GM21515 (cell line): ENCODE results near the gene LDB3.

ENCODE experiments used
- ATAC-seq: cut with Tn5 transposase; IDR thresholded peaks from one replicate; pipeline ENCODE4 v1.9.1; 2021; ENCODE audit not compliant: unreplicated experiment

LDB3 gene

DNA sequence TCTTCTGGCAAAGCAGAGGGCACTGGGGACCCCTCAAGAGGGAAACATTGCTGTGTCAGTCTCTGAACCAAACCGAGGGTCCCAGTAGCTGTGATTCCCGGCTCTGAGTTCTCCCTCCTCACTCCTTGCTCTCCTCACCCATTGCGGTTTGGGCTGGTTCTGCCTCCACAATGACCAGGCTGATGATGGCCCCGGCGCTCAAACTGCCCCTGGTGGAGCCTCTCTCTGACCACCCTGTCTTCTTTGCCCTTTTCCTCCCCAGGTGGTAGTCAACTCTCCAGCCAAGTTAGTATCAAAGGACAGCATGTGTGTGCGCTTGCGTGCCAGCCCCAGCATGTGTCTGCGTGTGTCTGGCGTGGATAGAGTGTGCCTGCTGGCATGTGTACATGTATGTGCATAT lies 17.1 kb downstream of the LDB3 start:
- ATAC-seq: no peak

DNA sequence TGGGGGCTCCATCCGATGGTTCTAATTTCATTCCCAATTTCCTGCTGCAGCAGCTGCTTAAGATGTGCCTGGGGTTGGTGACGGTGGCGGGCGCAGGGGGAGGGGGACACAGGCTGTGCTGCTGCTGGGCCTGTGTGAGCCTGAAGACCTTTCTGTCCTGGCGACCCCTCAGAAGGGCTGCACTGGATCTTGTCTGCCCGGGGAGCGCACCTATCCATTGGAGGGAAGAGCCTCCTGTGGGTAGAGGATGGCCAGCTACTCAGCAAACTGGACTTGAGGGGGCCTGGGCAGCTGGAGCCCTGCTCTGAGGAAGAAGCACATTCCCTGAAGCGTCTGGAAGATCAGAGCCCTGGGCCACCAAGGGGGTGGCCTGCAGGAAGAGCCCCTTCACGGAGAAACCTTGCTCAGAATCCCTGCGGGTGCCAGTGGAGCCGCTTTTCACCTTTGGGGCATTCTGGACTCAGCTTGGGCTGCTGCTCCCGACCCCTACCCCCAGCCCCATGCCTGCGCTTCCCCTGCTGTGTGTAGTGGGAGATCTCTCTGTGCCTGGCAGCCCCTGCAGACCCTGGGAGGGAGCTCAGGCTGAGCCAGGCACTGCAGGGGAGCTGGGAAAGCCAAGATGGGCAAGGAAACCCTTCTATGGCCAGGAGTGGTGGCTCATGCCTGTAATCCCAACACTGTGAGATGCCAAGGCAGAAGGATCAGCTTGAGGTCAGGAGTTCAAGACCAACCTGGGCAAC lies 17.8 kb downstream of the LDB3 start:
- no peak for ATAC-seq

DNA sequence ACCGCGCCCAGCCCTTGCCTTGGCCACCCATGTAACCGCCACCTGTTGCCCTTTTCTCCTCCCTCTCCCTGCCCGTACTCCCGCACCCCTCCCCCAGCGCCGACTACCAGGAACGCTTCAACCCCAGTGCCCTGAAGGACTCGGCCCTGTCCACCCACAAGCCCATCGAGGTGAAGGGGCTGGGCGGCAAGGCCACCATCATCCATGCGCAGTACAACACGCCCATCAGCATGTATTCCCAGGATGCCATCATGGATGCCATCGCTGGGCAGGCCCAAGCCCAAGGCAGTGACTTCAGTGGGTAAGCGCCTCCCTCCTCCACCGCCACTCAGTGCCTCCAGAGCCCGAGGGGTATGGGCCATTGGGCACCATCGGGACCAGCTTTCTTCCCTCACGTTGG lies 18.7 kb downstream of the LDB3 start:
- ATAC-seq: no peak

DNA sequence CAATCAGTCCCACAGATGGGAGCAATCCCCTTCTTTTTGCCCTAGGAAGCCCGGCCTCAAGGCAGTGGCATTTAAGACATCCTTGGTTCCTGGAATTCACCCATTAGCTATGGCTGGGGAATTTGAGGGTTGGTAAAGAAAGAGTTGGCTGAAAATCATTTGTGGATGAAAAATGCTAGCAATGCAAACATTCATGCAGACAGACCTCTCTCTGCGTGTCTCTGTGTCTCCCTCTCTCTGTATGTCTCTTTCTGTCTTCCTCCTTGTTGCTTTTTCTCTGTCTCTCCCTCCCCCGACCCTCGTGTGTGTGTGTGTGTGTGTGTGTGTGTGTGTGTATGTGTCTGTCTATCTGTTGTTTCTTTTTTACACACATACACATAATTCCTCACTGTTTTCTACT lies 19.4 kb downstream of the LDB3 start:
- ATAC-seq: no peak

DNA sequence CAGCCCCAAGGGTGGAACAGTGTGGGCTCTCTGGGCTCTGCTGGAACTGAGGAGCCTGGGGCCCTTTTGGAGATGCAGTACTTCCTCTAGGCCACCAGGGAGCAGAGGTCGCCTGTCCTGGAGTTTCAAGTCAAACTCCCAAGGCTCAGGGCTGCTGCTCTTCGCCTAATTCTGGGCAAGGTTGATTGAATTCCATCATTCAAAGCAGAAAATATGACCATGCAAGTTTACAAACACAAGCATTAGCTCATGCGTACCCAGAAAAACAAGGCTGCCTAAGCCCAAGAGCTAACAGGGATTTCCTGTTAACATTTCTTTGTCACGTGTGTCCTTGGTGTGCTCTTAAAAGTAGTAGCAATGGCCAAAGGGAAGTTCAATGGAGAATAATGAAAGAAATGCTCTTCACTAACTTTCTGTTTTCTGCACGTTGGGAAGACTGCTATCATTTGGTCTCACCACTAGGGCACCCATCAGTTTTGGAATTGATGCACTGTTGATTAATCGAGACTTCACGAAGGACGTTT lies 20.1 kb downstream of the LDB3 start:
- peak; percentile 81 for ATAC-seq

DNA sequence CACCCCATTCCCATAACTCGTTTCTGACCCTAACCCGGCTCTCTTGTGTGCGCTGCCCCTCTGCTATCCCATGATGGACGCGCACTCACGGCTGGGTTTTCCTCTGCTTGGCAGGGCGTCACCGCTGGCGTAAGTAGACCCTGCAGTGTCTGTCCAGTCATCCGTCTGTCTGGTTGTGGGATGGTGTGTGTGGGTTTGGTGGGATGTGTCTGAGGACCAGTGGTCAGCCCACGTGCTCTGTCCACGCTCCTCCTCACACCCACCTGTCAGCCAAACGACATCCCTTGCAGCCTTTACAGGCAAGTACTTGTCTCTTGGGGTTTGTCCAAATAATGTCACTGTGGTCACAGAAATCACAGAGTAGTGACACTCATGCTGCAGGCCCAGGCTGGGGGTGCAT lies 20.8 kb downstream of the LDB3 start:
- ATAC-seq: no peak

DNA sequence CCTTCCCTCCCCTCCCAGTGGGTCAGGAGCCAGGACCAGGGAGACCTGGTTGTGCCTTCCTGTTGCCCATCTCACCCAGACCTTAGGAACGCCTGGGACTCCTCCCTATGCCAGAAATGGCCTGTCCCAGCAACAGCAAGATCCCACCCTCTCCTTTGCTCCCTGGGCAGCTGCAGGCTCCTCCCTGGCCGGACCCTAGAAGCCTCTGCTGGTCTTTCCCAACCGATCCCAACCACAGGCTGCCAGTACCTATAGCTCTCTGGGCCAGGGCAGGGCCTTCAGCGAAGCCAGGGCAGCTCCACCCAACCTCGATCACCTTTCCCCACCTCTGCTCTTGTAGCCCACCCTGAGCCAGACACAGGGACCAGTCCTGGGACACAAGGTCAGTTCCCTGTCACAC lies 21.9 kb downstream of the LDB3 start:
- no peak for ATAC-seq

DNA sequence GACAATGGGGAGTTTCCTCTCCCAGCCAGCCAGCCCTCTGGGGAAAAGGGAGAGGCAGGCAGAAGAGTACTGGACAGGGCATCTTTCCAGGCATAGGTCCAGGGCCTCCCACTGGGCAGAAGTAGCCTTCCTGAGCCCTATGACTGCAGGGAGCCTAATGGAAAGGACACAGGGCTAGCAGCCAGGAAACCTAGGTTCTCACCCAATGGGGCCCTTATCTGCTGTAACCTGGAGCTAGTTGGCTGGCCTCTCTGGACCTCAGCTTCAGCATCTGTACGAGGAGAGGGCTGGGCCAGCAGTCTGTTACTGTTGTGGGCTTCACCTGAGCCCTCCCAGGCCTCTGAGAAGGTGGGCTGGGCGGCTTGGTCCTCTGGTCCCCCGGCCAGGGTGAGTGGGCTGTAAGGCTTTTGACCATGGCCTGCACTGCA lies 22.4 kb downstream of the LDB3 start:
- no peak for ATAC-seq

DNA sequence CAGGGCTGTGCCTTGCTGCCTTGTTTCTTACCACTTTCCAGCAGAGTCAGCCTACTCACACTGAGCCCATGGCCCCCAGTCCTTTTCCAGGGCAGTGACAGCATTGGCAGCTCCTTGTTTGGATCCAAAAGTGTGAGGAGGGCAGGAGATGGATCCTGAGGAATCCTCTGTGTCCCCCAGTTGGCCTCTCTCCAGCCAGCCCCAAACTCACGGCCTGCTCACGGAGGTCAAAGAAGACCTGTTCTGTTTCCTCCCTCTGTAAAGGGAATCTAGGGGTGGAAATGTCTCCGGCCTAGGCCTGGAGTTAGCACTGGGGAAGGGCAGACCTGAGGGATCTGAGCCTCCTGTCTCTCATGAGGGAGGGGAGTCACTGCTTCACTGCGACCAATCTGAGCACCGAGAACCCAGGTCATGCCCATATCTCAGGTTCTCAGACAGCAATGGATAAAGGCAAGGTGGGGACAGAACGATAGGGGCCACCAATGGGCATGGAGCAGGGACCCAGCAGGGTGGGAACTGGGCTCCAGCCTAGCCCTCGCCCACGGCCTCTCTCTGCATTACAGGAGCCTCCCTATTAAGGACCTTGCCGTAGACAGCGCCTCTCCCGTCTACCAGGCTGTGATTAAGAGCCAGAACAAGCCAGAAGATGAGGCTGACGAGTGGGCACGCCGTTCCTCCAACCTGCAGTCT lies 23.2 kb downstream of the LDB3 start:
- ATAC-seq: no peak

DNA sequence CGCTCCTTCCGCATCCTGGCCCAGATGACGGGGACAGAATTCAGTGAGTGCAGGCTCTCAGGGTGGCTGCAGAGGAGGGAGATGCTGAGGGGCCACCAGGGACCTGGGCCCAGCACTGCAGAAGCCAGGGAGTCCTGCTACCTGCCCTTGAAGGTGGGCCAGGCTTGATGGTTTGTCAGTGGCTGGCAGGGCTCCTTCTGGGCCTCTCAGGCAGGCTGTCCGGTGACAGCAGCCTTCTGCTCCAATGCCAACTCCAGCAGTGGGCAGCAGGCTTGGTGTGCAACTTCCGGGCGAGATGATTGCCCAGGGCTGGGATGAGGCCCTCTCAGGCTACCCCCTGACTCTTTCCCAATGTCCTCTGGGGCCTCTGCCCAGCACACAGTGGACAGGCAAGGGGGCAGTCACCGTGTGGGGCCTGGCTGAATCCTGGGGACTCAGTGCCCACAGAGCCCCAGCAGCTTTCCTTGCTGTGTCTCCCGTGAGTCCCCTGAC lies 23.8 kb downstream of the LDB3 start:
- ATAC-seq: no peak

DNA sequence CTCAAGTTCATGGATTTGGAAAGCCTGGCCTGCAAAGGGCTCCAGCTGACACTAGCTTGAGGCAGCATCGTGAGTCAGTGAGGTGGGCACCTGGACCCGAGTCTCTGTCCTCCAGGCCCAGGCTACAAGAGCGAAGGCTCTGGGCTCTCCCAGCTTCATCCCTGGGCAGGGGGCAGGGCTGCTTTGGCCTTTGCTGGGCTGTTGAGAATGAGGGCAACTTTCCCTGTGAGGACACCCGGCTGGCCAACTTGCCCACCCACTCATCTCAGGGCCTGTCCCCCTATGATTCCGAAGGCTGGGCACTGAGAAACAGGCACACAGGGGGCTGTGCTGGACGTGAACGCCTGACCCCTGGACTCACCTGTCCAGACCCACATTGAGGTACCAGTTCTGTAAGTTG lies 24.4 kb downstream of the LDB3 start:
- ATAC-seq: no peak

DNA sequence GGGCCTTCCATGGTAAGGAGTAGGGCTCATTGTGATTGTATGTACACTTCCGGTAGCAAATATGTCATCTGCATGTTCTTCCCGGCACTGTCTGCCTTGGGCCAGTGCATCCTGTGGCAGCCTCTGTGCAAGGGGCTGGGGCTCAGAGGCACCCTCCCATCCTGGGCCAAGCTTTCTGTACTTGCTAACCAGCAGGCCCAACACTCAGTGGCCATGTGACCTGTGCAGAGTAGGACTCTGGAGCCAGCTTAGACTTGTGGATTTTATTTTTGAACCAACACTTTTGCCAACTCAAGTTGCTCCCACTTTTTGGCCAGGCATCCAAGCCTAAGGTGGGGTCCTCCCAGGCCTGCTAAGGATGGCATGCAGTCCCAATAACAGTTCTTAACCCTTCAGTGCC lies 25.0 kb downstream of the LDB3 start:
- no peak for ATAC-seq

DNA sequence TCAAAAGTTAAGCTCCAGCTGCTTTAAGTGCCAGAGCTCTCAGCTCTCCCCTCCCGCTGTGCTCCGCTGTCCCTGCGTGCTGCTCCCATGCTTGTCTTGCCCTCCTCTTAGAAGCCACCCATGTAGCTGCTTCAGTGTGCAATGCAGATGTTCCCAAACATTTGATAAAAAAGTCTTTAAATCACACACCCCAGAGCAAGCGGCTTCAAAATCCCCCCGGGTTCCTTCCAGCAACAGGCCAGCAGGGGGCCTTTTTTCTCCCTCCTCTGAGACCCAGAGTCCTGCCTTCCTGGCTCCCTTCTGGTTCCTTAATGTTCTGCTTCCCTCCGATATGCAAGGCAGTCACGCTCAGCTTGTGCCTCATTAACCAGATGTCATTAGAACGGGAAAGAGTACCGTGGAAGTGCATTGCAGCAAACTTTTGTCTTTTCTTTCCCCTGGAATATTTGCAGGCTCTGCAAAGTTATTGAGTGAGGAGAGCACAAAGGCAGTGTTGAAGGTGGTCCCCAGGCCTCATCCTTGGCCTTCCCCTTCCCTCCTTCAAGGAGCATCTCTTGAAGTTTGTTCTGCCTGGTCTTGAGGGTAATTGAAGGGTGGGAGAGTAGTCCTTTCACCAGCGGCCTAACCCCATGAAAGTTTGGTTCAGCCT lies 25.5 kb downstream of the LDB3 start:
- ATAC-seq: no peak

DNA sequence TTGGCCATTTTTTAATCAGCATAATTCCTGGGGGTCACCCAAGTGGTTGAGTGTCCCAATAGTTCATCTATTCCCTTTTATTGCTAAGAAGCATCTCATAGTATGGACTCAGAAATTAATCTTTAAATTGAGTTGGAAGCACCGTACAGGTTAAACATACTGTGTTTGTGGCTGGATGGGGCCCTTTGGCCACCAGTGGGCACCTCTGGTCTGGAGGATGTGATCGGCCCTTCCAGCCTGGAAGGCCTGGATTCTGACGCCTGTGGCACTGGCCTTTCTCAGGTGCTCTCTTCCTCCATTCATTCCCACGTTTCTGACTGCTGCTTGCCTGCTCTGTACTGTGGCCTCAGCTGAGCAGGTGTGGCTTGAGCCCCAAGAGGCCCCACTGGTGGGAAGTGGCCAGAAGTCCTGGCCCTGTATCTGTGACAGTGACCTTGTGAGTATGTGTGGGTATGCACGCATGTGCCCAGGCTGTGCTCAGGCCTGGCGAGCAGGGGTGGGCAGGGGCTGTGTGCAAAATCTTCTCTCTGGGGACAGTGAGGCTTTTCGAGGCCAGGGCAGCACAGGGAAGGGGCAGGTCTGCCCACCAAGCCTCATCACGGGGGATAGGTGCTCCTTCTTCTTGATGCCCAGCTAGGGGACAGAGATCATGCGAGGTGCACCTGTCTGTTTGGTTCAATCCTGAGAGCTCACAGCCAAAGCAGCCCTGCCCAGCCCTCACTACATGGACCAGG lies 30.1 kb downstream of the LDB3 start:
- no peak for ATAC-seq

DNA sequence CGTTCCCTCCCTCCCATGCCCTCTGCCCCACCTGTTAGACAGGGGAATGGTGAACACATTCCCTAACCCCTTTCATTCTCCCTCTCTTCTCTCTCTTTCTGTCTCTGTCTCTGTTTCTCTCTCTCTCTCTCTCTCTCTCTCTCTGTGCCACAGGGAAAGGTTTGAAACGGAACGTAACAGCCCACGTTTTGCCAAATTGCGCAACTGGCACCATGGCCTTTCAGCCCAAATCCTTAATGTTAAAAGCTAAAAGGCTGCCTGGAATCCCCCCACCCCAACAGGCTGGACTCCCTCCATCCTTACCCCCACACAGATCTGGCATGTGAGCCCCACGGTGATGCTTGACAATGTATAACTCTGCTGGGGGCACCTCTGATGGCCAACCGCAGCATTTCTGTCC lies 30.8 kb downstream of the LDB3 start:
- no peak for ATAC-seq

DNA sequence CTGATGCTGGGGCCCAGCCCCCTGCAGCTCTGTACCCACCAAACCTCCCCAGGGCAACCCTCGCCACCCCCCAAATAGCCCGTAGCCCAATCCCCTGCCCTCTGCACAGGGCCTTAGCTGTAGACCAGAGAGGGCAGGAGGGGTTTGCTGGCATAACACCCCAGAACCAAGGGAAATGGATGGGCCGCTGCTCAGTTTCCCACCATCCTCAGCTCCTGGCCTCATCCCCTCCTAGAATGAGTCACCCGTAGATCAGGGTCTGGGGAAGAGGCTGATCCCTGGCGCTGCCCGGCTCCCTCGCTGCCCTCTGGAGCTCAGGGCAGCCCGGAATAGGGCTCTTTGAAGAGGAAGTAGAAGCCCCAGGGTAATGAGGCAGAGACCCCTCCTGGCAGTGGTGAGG lies 31.2 kb downstream of the LDB3 start:
- ATAC-seq: no peak

DNA sequence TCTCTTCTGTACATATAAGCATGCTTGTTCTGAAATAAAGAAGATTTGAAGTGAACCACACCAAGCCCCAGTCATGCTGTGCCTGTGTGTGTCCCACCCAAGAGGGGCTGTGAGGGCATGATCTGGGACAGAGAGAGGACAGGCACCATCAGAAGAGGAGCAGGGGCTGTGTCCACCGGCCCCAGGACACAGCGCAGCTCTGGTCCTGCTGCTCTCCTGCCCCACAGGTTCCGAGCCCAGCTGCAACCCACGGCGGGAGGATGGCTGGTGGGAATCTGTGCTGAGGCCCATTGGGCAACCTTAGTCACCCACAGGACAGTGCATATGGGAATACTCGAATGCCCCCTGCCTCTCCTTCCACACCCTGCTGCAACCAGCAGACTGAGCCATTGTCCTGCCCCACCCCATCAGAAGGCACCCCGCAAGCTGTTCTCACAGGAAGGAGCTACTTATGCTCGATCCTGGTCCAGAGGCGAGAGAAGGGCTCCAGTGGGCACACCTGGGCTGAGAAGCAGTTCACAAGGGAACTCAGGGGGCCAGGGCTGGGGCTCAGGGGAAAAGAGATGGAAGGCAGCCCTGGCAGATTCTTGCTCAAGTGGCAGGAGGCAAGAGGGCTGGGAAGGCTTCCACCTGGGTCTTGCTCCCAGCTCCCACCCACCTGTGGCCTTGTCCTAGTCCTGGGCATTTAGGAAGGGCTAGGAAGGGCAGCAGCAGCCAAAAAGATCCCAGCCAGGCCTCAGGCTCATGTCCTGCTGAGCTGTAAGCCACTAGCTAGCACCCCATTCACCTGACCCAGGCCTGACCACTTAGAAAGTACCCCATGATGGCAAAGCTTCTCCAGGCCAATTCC lies 31.9 kb downstream of the LDB3 start:
- ATAC-seq: no peak

DNA sequence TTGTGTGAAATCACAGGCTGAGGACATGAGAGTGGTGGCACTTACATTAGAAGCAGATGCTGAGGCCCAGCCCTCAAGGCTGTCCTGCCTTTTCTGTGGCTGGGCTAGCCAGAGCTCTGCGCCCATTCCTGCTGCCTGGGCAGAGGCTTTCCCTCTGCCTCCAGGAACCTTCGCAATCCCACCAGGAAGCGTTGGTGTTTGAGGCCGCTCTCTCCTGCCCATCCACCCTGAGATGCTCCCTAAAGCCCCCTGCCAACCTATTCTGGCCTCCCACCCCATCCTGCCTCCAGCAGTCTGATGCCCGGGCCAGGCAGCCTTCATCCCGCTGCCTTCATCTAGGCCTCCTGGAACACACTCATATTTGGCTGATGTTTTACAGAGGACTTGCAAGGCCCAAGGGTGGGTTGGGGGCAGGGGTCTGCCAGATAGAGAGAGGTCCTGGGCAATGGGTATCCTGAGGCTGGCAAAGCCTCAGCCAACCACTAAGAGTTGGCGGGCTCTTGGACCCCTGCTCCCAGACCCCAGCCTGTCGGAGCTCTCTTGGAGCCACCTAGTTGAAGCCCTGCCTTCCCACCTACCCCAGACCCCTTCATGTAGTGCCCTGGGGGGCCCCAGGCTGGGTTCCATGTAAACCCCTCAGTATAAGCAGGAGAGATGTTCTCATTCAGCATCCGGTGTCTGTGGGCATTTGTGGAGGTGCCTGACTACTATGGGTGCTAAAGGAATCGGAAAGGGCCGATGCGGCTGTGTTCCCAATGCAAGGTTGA lies 32.7 kb downstream of the LDB3 start:
- ATAC-seq: no peak

DNA sequence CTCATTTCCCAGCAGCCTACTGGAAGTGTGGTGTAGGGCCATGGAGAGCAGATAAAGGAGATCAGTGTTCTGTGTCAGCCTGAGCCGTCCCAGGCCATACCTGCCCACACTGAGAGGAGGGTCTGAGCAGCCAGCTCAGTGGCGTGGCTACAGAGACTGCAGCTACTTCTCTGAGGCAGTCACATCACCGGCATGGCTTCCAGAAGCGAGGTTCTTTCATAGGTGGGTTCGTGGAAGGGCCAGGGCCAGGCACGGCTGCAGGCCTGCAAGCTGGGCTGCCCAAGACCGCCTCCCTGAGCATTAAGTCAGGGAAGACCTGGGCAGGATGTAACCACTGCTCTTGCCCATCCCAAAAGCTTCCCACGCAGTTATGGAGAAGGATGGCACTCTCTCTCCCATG lies 34.9 kb downstream of the LDB3 start:
- ATAC-seq: no peak

DNA sequence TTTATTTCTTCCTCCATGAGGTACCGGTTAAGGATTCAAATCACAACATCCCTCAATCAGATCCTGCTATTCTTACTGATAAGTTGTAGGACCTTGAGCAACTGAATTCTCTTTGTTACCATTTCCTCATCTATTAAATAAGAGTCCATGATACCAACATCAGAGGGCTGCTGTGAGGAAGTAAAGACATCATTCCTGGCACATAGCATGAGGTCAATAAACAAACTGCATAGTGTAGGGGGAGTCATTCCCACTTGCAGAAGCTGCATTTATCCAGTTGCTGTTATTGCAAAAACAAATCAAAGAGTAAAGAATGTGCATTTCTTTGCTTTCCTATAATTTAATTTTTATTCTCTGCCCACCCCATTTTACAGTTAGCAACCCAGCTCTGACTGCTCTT lies 36.8 kb downstream of the LDB3 start:
- no peak for ATAC-seq
